COLO668 (cell line): ENCODE measurements around the gene PMF1.
A peak's percentile ranks its signal among the peaks of the same experiment; 100 is the strongest.

Experiments used
- DNase-seq: peaks from one replicate; lab custom pipeline; 2025; ENCODE audit not compliant: unreplicated experiment; lab: John Stamatoyannopoulos, UW

The PMF1 gene

GRCh38 chr1:156233426-156234127, 20.8 kb downstream of the PMF1 start:
- no peak for DNase-seq

- no peak for DNase-seq
These were observed 23.4 kb downstream of the PMF1 start for GRCh38 chr1:156236164-156236563.

- DNase-seq = no peak
These were observed 25.4 kb downstream of the PMF1 start for GRCh38 chr1:156238248-156238647.

DNA sequence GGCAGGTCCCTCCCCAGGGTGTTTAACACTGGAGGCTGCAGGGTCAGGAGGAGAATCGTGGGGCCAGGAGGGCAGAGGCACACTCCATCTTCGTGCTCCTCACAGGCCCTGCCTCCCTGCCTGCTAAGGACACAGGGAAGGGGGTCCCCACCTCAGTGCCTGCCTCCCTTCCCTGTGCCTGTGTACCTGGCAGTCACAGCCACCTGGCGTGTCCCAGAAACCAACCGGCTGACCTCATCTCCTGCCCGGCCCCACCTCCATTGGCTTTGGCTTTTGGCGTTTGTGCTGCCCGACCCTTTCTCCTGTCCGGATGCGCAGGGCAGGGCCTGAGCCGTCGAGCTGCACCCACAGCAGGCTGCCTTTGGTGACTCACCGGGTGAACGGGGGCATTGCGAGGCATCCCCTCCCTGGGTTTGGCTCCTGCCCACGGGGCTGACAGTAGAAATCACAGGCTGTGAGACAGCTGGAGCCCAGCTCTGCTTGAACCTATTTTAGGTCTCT, 28.6 kb downstream of the PMF1 start:
- no peak for DNase-seq

GRCh38 chr1:156241926-156242325, 29.1 kb downstream of the PMF1 start, which contains the start of gene BGLAP:
TSS of gene BGLAP (plus strand) at chr1:156242184. CDS start at chr1:156242232, 48 bp downstream.
- DNase-seq = no peak

DNA sequence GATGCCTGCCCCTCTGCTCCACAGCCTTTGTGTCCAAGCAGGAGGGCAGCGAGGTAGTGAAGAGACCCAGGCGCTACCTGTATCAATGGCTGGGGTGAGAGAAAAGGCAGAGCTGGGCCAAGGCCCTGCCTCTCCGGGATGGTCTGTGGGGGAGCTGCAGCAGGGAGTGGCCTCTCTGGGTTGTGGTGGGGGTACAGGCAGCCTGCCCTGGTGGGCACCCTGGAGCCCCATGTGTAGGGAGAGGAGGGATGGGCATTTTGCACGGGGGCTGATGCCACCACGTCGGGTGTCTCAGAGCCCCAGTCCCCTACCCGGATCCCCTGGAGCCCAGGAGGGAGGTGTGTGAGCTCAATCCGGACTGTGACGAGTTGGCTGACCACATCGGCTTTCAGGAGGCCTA, 29.9 kb downstream of the PMF1 start:
- DNase-seq = no peak

- no peak for DNase-seq
These were observed 31.3 kb downstream of the PMF1 start for GRCh38 chr1:156244126-156244525.

DNA sequence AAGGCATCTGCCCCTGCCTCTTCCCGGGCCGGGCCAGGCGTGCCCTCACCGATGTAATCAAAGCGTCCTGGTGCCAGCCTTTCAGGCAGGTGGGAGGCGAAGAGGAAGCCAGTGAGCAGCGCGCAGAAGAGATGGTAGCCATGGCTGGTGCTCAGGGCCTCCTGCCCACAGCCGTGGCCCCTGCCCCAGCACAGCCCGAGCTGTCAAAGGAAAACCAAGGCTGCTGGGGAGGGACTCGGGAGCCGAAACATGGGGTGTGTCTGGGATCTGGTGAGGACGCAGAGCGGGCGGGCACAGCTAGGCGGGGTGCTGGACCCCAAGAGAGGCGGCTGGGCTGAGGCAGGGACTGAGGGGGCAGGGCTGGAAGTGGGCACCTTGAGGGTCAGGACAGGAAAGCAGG, 31.9 kb downstream of the PMF1 start:
- DNase-seq = no peak

DNA sequence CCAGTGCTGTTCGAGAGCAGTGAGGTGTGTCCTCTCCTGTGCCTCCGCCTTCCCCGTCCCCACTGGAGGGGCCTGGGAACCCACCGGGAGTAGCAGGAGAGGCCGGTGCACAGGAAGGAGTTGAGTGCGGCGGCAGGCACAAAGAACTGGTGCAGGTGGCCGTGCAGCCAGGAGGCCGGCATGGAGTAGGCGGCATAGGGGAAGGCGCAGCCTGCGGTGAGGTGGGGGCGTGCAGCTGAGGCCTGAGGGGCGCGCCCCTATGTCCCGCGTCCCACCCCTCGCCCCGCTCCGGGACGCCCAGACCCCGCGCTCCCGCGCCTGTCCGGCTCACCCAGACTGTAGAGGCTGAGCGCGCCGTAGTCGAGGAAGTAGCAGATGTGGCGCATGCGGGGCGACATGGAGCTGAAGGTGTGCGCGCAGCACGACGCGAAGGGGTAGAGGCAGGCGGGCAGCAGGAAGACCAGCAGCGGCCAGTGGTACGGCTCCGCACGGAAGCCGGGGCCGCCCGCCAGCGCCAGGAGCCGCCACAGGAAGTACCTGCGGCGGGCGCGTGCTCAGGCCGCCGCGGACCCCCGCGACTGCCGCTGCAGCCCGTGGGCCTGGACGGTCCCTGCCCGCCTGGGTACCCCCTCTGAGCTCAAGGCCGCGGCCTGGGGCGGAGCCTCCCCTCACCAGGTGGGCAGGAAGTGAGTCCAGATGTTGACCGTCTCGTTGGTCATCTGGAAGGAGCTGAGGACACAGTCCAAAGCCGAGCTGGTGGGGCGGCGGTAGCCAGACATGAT, 32.8 kb downstream of the PMF1 start:
- peak; percentile 77 for DNase-seq

DNA sequence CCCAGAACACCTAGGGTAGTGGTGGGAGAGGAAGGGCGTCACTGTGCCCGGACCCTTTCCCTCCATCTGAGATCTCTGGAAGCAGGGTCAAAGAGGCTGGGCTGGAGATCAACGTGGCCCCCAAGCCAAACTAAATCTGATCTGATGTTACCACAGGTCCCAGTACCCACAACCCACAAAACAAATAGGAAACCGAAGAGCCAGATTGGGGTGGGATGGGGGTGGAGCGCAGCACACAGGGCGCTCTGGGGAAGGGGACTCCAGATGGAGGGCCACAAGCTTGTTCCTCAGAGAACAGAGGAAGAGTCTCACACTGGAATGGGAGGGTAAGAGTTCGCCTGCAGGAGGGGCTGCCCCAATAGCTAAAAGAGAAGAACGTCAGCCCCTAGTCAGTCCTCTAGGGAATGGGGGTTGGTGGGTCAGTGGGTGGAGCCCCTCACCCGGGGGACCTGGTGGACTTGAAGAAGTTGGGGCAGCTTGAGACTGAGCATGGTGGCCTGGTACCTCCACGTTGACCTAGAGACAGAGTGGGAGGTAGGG, 33.5 kb downstream of the PMF1 start:
- no peak for DNase-seq

GRCh38 chr1:156246781-156247459, 34.1 kb downstream of the PMF1 start:
- DNase-seq = peak; percentile 34

- DNase-seq = no peak
These were observed 34.9 kb downstream of the PMF1 start, which contains the start of gene PAQR6 for GRCh38 chr1:156247460-156248322. TSS of gene PAQR6 (minus strand) at chr1:156248056. CDS start at chr1:156246731, 1,325 bp downstream.

GRCh38 chr1:156248323-156248683, 35.5 kb downstream of the PMF1 start:
- DNase-seq = no peak

DNA sequence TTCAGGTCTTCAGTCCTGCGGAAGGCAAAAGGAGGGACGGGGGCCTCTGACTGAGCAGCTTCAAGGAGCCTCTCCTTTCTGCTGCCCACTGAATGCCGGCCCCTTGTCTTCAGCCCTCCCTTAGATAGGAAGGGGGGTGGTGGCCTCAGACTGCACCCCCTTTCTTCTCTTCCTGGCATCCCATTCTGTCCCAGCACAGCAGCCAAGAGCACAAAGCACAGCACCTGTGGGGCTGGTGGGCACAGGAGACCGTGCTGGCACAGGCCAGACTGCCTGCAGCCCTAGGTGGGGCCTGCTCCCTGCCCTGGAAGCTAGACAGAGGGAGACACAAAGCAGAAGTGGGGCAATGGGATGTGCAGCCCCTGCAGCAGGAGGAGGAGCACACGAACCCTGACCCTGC, 36.8 kb downstream of the PMF1 start:
- DNase-seq = no peak

DNA sequence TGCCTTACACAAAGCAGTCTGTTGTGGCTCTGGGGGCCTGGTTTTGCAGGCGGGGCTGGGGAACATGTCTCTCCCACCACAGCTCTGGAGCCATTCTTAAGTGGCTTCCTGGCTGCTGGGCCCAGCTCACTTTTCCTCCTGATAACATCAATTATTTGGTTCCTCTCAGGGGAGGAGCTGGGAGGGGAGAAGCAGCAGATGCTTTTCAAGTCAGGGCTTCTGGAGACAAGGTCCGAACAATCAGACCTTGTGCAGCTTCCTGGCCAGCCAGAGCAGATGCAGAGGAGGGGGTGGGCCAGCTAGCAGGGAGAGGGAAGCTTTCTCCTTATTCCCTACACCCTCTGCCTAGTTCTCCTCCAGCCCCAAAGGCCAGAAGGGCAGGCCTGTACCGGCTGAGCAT, 38.7 kb downstream of the PMF1 start:
- no peak for DNase-seq

- no peak for DNase-seq
These were observed 40.8 kb downstream of the PMF1 start for GRCh38 chr1:156253634-156254033.

DNA sequence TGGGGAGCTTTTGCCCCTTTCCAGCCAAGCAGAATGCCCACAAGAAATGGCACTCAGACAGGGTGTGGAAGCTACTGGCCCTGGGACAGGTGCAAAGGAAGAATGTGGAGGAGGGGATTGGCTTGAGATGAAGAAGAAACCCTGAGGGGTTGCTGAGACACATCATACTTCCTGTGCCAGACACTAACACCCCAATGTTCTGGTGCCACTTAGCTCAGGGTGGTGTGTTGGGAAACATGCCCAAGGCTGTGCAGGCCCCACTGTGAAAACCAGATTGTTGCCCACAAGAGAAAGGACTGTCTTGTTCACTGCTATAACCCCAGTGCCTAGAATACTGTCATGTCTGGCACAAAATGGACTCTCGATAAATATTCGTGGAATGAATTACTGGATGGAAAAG, 44.9 kb downstream of the PMF1 start:
- DNase-seq = no peak

- DNase-seq = no peak
These were observed 46.1 kb downstream of the PMF1 start for GRCh38 chr1:156258859-156259258.

- DNase-seq = no peak
These were observed 47.0 kb downstream of the PMF1 start for GRCh38 chr1:156259805-156260204.

- DNase-seq = no peak
These were observed 48.1 kb downstream of the PMF1 start for GRCh38 chr1:156260896-156261295.
